GM12878 (cell line): Measurements from ENCODE around the gene CHCT1. TPM values are rescaled to one million over a fixed set of nuclear protein-coding genes. Genes with fewer than 3 reads are reported as not detected.

Source experiments
- ATAC-seq: fragments of 200-7000 bp; cut with Tn5 transposase; 3 replicates; pipeline ENCODE4 v1.9.1; 2020; ENCODE audit warnings: mild to moderate bottlenecking, moderate library complexity
- BruUV-seq: library from RNA; stranded (reverse); fragments of 400-500 nt; replicated peaks from 2 replicates; lab custom pipeline; 2021; lab: Mats Ljungman, UMichigan
- CTCF ChIA-PET: fragments of 300-600 bp; sonication (Branson Sonifier 250); formaldehyde crosslinking; extraction: SDS; loops from one replicate; lab custom pipeline; 2021; ENCODE audit warnings: inconsistent platforms; lab: Yijun Ruan, JAX
- POLR2A ChIA-PET: fragments of 350-600 bp; formaldehyde crosslinking; extraction: SDS; loops from one replicate; lab custom pipeline; 2021; ENCODE audit warnings: inconsistent platforms; lab: Charles Lee
- RAD21 ChIA-PET: fragments of 300-600 bp; sonication (Branson Sonifier 250); formaldehyde crosslinking; loops from one replicate; lab custom pipeline; 2023; ENCODE audit warnings: antibody characterized with exemption; ENCODE audit not compliant: unreplicated experiment; lab: Charles Lee
- SMC1A ChIA-PET: fragments of 300-600 bp; sonication (Branson Sonifier 250); formaldehyde crosslinking; loops from one replicate; lab custom pipeline; 2023; ENCODE audit not compliant: unreplicated experiment, uncharacterized antibody; lab: Charles Lee
- DNase-seq: peaks from one replicate; pipeline ENCODE4 v3.0.0-alpha.2; 2011; ENCODE audit warnings: low read depth, low spot score
- FAIRE-seq: peaks from 3 replicates; lab custom pipeline; 2011; peaks lifted over from hg19 to GRCh38; lab: Jason Lieb, UNC
- H2AFZ ChIP-seq: 2 replicates; pipeline ENCODE4 v1.6.0; 2011; ENCODE audit warnings: low read depth, low read length, control low read depth; ENCODE audit not compliant: control insufficient read depth
- H3K27ac ChIP-seq: 2 replicates; pipeline ENCODE4 v1.5.1; 2011; ENCODE audit warnings: control low read depth; ENCODE audit not compliant: control insufficient read depth, insufficient read depth
- H3K27me3 ChIP-seq, 2 experiments: replicated peaks in 1 of 2; 2 replicates each; pipeline versions ENCODE4 v1.6.0 to v1.6.1; 2011; ENCODE audit warnings: low read length in 1 of 2; ENCODE audit not compliant: control insufficient read depth in 2 of 2, insufficient read depth in 2 of 2
- H3K36me3 ChIP-seq, 2 experiments: 2 replicates each; pipeline ENCODE4 v1.5.1; 2011; ENCODE audit warnings: low read length in 1 of 2; ENCODE audit not compliant: control insufficient read depth in 2 of 2, insufficient read depth in 2 of 2
- H3K4me1 ChIP-seq: 2 replicates; pipeline ENCODE4 v1.6.1; 2011; ENCODE audit warnings: mild to moderate bottlenecking, low read length, moderate library complexity, mixed read lengths; ENCODE audit not compliant: control insufficient read depth, insufficient read depth
- H3K4me2 ChIP-seq: 2 replicates; pipeline ENCODE4 v1.6.0; 2011; ENCODE audit warnings: control low read depth; ENCODE audit not compliant: control insufficient read depth, insufficient read depth
- H3K4me3 ChIP-seq: fragments of 200-600 bp; sonication (generic); 2 replicates; pipeline ENCODE4 v1.5.1; 2016
- H3K79me2 ChIP-seq: 2 replicates; pipeline ENCODE4 v1.6.0; 2011; ENCODE audit warnings: low read length; ENCODE audit not compliant: control insufficient read depth, insufficient read depth
- H3K9ac ChIP-seq: 2 replicates; pipeline ENCODE4 v1.8.0; 2011; ENCODE audit warnings: low read length, control low read depth, mixed read lengths; ENCODE audit not compliant: control insufficient read depth, insufficient read depth
- H3K9me3 ChIP-seq: replicated peaks from 3 replicates; pipeline ENCODE4 v1.5.1; 2011; ENCODE audit warnings: mild to moderate bottlenecking, low read length; ENCODE audit not compliant: control insufficient read depth, insufficient read depth
- H4K20me1 ChIP-seq: 2 replicates; pipeline ENCODE4 v1.6.0; 2011; ENCODE audit not compliant: control insufficient read depth, insufficient read depth
- GATAD2B ChIP-seq: fragments of 450-650 bp; conservative IDR thresholded peaks from 2 replicates; pipeline ENCODE4 v1.6.1; 2017; ENCODE audit warnings: low read depth, mild to moderate bottlenecking, moderate library complexity
- JUND ChIP-seq: IDR thresholded peaks from 2 replicates; pipeline ENCODE4 v1.6.1; 2012; ENCODE audit warnings: low read depth, mild to moderate bottlenecking, low read length, improper control_type of control experiment, moderate library complexity
- KAT2A ChIP-seq: conservative IDR thresholded peaks from 2 replicates; pipeline ENCODE4 v1.6.1; 2011; ENCODE audit warnings: low read depth, low read length; ENCODE audit not compliant: control insufficient read depth
- KLF5 ChIP-seq: fragments of 450-650 bp; IDR thresholded peaks from 2 replicates; pipeline ENCODE4 v1.6.1; 2014; ENCODE audit warnings: mild to moderate bottlenecking; ENCODE audit not compliant: partially characterized antibody
- NFYB ChIP-seq: IDR thresholded peaks from 2 replicates; pipeline ENCODE4 v1.6.1; 2011; ENCODE audit warnings: low read depth, mild to moderate bottlenecking, low read length, improper control_type of control experiment, moderate library complexity; ENCODE audit not compliant: insufficient read depth
- NRF1 ChIP-seq: conservative IDR thresholded peaks from 2 replicates; pipeline ENCODE4 v1.6.1; 2011; ENCODE audit warnings: mild to moderate bottlenecking, low read depth, low read length, improper control_type of control experiment
- RUNX3 ChIP-seq: IDR thresholded peaks from 2 replicates; pipeline ENCODE4 v1.6.1; 2012; ENCODE audit warnings: low read length, inconsistent platforms
- SMARCA5 ChIP-seq: fragments of 450-650 bp; IDR thresholded peaks from 2 replicates; pipeline ENCODE4 v1.6.1; 2017; ENCODE audit warnings: mild to moderate bottlenecking
- STAT1 ChIP-seq: fragments of 450-650 bp; conservative IDR thresholded peaks from 2 replicates; pipeline ENCODE4 v1.6.1; 2014; ENCODE audit warnings: antibody characterized with exemption, mild to moderate bottlenecking
- WGBS: methylation state at CpG from one replicate; pipeline ENCODE4 v1.1.6; 2016; ENCODE audit warnings: low lambda C conversion rate; ENCODE audit not compliant: insufficient replicate concordance, insufficient coverage; ENCODE audit errors: missing lambda C conversion rate; 5-methylcytosine and 5-hydroxymethylcytosine counted together
- in situ Hi-C: fragments of 300-500 bp; cut with MboI; formaldehyde crosslinking; loops from 9 replicates; pipeline ENCODE4 v1.14.3; 2018; ENCODE audit warnings: mixed read lengths
- intact Hi-C: fragments of 100-400 bp; cut with micrococcal nuclease; formaldehyde crosslinking; loops from one replicate; pipeline ENCODE4 v1.14.2; 2022; ENCODE audit not compliant: unreplicated experiment
- polyA plus RNA-seq, 11 experiments: library from polyadenylated mRNA; depleted of rRNA in 4 of 11; unstranded in 6 of 11; stranded (reverse) in 5 of 11; fragments of >200 nt; fragmentation: Nextera tagmentation in 4 of 11; fragmentation: Illumina TruSeq in 1 of 11; extraction: Ambion mirVana in 4 of 11; extraction: Trizol in 1 of 11; gene quantifications; 1 replicate in 1 of 11; 2 replicates in 10 of 11; pipeline versions ENCODE4 v1.2.1 to v1.2.3, GENCODE V29; 2011 to 2016; ENCODE audit warnings: inconsistent platforms in 2 of 11, missing spikeins in 2 of 11, low read depth in 1 of 11
- total RNA-seq, 4 experiments: library from RNA; depleted of rRNA in 3 of 4; stranded (reverse); fragments of >200 nt in 3 of 4; fragmentation: Illumina TruSeq in 1 of 4; extraction: Trizol in 1 of 4; gene quantifications; 2 replicates each; pipeline versions ENCODE4 v1.2.1 to v1.2.3, GENCODE V29; 2013 to 2021
- TF ChIP-seq, protein P1 (sequence below): fragments of 450-650 bp; formaldehyde crosslinking; IDR thresholded peaks from 2 replicates; pipeline ENCODE4 v1.5.0; 2022; ENCODE audit warnings: mild to moderate bottlenecking, missing genetic modification characterization
- TF ChIP-seq, protein P2 (sequence below): fragments of 450-650 bp; IDR thresholded peaks from 2 replicates; pipeline ENCODE4 v1.6.1; 2017; ENCODE audit warnings: low read depth, mild to moderate bottlenecking, moderate library complexity
- TF ChIP-seq, protein P3 (sequence below): fragments of 450-650 bp; conservative IDR thresholded peaks from 2 replicates; pipeline ENCODE4 v1.6.1; 2017; ENCODE audit warnings: mild to moderate bottlenecking, moderate library complexity

The CHCT1 gene
- total and polyA plus RNA-seq, 10 of the 15 experiments (the other 5 are each of a cell fraction or from before 2014, with no cell fraction given): 0.23 to 0.35 TPM; not detected in 8

DNA sequence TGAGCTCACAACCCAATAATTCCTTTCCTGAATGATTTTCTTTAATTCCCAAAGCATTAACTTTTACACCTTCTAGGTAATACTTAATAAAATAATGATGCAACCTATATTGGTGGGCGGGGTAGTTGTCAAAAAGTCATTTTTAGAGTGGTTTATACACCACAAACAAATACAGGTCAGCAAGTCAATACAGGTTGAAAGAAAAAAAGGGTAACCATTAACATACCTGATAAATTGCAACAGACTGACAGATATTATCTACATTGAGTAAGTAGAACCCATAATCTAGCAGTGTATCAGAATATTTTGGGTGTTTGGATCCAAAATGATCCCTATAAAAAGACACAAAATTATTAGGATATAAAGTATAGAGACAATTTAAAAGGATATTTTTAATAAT is 39.3 kb downstream of the CHCT1 start:
- no peak overlapping the region for H3K9ac ChIP-seq
- ChIA-PET POLR2A (no interaction called here), CTCF (interaction anchor here (0.6 to 1.2 kb wide), 3 partner anchors 176 to 1282 kb away, joined by 3 read pairs; no protein-coding TSS in a partner anchor), SMC1A (interaction anchor here (0.8 to 1.1 kb wide), 2 partner anchors 10 to 14 kb away, joined by 3 to 5 read pairs; no protein-coding TSS in a partner anchor), RAD21 (no interaction called here)
- peaks cover 2 to 36% of the 10 kb centered on the region in 2 experiments; a peak in 3 of 4 replicates for H3K36me3 ChIP-seq
- TF ChIP-seq KAT2A (no peak), KLF5 (no peak), JUND (no peak), RUNX3 (no peak), STAT1 (no peak), GATAD2B (no peak), SMARCA5 (no peak), NFYB (no peak), NRF1 (no peak)
- TF ChIP-seq, protein P1, sequence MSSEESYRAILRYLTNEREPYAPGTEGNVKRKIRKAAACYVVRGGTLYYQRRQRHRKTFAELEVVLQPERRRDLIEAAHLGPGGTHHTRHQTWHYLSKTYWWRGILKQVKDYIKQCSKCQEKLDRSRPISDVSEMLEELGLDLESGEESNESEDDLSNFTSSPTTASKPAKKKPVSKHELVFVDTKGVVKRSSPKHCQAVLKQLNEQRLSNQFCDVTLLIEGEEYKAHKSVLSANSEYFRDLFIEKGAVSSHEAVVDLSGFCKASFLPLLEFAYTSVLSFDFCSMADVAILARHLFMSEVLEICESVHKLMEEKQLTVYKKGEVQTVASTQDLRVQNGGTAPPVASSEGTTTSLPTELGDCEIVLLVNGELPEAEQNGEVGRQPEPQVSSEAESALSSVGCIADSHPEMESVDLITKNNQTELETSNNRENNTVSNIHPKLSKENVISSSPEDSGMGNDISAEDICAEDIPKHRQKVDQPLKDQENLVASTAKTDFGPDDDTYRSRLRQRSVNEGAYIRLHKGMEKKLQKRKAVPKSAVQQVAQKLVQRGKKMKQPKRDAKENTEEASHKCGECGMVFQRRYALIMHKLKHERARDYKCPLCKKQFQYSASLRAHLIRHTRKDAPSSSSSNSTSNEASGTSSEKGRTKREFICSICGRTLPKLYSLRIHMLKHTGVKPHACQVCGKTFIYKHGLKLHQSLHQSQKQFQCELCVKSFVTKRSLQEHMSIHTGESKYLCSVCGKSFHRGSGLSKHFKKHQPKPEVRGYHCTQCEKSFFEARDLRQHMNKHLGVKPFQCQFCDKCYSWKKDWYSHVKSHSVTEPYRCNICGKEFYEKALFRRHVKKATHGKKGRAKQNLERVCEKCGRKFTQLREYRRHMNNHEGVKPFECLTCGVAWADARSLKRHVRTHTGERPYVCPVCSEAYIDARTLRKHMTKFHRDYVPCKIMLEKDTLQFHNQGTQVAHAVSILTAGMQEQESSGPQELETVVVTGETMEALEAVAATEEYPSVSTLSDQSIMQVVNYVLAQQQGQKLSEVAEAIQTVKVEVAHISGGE: no peak
- TF ChIP-seq, protein P2, sequence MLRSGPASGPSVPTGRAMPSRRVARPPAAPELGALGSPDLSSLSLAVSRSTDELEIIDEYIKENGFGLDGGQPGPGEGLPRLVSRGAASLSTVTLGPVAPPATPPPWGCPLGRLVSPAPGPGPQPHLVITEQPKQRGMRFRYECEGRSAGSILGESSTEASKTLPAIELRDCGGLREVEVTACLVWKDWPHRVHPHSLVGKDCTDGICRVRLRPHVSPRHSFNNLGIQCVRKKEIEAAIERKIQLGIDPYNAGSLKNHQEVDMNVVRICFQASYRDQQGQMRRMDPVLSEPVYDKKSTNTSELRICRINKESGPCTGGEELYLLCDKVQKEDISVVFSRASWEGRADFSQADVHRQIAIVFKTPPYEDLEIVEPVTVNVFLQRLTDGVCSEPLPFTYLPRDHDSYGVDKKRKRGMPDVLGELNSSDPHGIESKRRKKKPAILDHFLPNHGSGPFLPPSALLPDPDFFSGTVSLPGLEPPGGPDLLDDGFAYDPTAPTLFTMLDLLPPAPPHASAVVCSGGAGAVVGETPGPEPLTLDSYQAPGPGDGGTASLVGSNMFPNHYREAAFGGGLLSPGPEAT: no peak
- TF ChIP-seq, protein P3, sequence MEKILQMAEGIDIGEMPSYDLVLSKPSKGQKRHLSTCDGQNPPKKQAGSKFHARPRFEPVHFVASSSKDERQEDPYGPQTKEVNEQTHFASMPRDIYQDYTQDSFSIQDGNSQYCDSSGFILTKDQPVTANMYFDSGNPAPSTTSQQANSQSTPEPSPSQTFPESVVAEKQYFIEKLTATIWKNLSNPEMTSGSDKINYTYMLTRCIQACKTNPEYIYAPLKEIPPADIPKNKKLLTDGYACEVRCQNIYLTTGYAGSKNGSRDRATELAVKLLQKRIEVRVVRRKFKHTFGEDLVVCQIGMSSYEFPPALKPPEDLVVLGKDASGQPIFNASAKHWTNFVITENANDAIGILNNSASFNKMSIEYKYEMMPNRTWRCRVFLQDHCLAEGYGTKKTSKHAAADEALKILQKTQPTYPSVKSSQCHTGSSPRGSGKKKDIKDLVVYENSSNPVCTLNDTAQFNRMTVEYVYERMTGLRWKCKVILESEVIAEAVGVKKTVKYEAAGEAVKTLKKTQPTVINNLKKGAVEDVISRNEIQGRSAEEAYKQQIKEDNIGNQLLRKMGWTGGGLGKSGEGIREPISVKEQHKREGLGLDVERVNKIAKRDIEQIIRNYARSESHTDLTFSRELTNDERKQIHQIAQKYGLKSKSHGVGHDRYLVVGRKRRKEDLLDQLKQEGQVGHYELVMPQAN: no peak
- no peak overlapping the region for H3K4me3 ChIP-seq
- no peak overlapping the region for H3K27ac ChIP-seq
- FAIRE-seq (no peak), ATAC-seq (no peak), DNase-seq (no peak)
- H4K20me1 ChIP-seq: no peaks in the 10 kb centered on the region
- no peaks in the 10 kb centered on the region for H3K79me2 ChIP-seq
- WGBS: 27% methylated on average over 1 of the region's 1 CpG
- no peaks in the 10 kb centered on the region; the same call in 2 of the 3 replicates for H3K9me3 ChIP-seq
- H3K4me1 ChIP-seq: no peaks in the 10 kb centered on the region
- in situ Hi-C loops: no loop called here
- no peaks in the 10 kb centered on the region for H3K27me3 ChIP-seq
- H3K4me2 ChIP-seq: no peak overlapping the region
- intact Hi-C loops: no loop called here
- no TSS peak for BruUV-seq
- H2AFZ ChIP-seq: no peak overlapping the region
